HFF-Myc (cell line): ENCODE results near the gene AP3D1.

Experiments used
- DNase-seq: peaks from one replicate; pipeline ENCODE4 v3.0.0-alpha.2; 2011; ENCODE audit warnings: low read depth; ENCODE audit errors: extremely low read depth
- H3K4me3 ChIP-seq: replicated peaks from 2 replicates; pipeline ENCODE4 v1.5.1; 2011; ENCODE audit warnings: low read depth, mild to moderate bottlenecking, control low read depth, low read length
- TF ChIP-seq, protein P1 (sequence below): IDR thresholded peaks from 2 replicates; pipeline ENCODE4 v1.5.1; 2012; ENCODE audit warnings: mild to moderate bottlenecking, low read depth, low read length, control low read depth; ENCODE audit errors: missing control alignments

The AP3D1 gene

DNA sequence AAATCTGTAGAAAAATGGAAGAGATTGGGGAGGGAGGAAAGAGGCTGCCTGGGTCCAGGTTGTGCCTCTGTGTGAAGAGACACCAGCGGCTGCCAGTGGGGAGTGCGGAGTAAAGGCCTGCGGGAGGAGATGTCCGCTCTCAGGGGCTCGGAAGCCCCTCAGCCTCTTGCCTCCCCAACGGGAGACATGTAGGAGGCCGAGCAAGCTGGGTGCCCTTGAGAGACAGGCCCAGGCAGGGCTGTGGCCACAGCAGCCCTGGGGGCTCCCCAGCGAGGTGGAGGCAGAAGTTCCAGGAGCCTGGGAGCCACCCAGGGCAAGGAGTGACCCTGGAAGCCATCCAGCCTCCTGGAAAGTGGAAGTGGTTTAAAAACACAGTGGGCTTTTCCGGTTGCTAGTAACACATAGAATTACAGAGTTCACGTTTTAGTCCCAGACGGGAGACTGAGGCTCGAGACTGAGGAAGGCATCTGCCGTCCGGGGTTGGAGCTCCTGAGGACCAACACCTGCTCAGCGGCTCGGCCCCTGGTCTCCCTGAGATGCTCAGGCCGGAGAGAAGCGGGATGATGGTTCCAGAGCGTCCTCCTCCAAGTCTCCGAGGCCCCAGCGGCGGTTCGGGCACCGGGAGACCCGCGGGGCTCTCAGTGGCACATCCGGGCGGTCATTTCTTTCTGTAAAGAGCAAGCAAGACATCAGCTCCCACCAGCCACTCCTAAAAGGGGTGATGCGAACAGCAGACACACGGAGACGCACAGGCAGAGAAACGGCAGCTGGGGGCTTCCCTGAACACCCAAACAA lies 78.4 kb downstream of the AP3D1 start:
- no peak for DNase-seq
- TF ChIP-seq, protein P1, sequence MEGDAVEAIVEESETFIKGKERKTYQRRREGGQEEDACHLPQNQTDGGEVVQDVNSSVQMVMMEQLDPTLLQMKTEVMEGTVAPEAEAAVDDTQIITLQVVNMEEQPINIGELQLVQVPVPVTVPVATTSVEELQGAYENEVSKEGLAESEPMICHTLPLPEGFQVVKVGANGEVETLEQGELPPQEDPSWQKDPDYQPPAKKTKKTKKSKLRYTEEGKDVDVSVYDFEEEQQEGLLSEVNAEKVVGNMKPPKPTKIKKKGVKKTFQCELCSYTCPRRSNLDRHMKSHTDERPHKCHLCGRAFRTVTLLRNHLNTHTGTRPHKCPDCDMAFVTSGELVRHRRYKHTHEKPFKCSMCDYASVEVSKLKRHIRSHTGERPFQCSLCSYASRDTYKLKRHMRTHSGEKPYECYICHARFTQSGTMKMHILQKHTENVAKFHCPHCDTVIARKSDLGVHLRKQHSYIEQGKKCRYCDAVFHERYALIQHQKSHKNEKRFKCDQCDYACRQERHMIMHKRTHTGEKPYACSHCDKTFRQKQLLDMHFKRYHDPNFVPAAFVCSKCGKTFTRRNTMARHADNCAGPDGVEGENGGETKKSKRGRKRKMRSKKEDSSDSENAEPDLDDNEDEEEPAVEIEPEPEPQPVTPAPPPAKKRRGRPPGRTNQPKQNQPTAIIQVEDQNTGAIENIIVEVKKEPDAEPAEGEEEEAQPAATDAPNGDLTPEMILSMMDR = no peak
- H3K4me3 ChIP-seq = no peak overlapping the region

DNA sequence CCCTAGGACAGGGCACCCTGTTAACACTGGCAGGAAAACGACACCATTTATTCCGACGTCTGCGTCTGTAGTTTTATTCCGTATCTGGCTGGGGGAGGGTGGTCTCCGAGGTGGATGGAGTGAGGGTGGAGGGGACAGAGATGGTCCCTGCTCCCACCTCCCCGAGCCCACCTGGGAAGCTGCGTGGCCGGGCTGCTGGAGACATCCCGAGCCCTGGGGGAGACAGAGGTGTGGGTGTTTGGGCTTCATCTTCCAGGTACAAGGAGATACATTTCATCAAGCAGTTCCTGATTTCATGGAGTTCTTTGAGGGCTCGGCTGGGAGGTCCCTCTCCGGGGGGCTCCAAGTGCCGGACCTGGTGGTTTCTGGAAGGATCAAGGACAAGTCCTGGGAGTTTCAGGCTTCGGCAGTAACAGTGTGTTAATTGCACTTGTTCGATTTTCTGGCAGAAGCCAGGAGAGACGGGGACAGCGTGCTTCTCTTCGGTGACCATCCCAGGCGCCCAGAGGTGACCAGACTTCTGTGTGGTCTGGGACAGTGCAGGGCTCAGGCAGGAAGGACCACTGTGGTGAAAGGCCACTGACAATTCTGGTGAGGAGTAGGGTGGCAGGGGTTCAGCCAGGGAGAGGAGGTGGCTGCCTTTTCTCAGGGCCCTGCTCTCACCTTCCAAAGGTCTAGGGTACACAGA lies 80.2 kb downstream of the AP3D1 start:
- DNase-seq = no peak
- TF ChIP-seq, protein P1 = no peak
- no peak overlapping the region for H3K4me3 ChIP-seq

DNA sequence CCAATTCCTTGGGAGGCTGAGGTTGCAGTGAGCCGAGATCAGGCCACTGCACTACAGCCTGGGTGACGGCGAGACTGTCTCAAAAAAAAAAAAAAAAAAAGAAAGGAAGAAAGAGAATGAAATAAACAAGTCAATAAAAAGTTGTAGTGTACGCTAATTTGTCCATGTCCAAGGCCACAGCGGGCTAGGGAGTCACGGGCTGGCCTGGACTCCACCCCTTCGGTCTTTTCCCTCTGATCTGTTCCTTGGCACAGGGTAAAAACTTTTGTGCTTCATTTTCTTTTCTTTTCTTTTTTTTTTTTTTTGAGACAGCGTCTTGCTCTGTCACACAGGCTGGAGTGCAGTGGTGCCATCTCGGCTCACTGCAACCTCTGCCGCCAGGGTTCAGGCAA lies 80.9 kb downstream of the AP3D1 start:
- no peak overlapping the region for H3K4me3 ChIP-seq
- no peak for DNase-seq
- TF ChIP-seq, protein P1 = no peak

DNA sequence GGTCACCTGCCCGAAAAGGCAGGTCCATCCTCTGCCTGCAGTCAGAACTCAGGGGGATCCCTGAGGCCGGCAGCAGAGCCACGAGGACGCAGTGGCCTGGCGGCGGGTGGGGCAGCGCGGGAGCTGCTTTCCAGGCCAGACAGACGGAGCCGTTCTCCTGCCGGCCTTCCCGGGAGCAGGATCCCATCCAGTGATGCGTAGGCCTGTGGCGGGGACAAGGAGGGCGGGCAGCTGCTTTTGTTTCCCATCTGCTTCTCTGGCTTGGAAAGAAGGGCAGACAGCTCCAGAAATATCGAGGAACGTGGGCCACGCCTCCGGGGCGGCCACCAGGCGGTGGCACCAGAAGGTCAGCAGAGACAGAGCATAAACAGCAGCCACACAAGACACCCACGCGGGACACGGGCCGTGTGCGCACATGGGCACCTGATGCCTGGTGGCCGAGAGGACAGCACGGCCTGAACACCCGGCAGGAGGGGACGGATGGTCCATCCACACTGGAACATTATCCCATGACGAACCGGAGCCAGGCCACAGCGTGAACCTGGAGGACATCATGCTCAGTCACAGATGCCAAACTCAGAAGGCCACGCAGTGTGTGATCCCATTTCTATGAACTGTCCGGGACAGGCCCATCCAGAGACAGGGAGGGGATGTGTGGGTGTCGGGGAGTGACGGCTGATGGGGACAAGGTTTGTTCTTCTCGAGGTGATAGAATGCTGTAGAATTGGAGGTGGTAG lies 86.4 kb downstream of the AP3D1 start:
- TF ChIP-seq, protein P1 = no peak
- no peak for DNase-seq
- no peak overlapping the region for H3K4me3 ChIP-seq

DNA sequence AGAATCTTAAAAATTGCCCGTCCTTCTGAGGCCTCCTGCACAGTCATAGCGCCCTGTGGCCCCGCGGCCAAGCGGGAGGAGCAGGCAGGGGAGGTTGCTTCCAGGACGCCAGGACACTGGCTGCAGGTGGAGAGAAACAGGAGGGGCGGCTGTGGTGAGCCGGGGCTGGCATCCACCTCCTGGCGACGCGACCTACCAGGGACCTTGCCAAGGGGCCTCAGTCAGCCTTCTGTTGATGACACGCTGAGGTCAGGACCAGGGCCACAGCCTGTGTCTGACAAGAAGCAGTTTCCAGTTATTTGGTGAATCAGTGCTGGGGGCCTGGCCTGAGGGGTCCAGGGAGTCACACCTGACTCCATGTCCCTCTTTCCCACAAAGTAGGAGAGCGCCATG lies 87.0 kb downstream of the AP3D1 start:
- no peak overlapping the region for H3K4me3 ChIP-seq
- TF ChIP-seq, protein P1 = no peak
- DNase-seq = no peak

DNA sequence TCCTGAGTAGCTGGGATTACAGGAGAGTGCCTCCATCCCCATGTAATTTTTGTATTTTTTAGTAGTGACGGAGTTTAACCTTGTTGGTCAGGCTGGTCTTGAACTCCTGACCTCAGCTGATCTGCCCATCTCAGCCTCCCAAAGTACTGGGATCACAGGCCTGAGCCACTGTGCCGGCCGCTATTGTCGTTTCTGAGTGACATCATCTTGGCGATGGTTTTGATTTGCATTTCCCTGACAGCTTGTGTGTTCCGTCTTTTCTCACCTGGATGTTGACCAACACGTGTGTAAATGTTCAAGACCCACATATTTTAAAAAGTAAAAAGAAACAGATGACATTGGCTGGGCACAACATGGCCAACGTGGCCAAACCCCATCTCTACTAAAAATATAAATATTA lies 87.5 kb downstream of the AP3D1 start:
- H3K4me3 ChIP-seq = no peak overlapping the region
- DNase-seq = no peak
- TF ChIP-seq, protein P1 = no peak
